Activated CD4-positive, alpha-beta T cell treated with anti-CD3 and anti-CD28 coated beads for 36 hours (primary cell): Measurements from ENCODE around the gene SOX30. TPM values are rescaled to one million over a fixed set of nuclear protein-coding genes. Genes with fewer than 3 reads are reported as not detected.

Experiments used
- ATAC-seq: fragments of 200-7000 bp; cut with Tn5 transposase; one replicate; pipeline ENCODE4 v1.10.0; 2021; ENCODE audit warnings: mild to moderate bottlenecking, moderate library complexity
- CTCF ChIA-PET: fragments of 350-600 bp; sonication (Branson Sonifier 250); formaldehyde crosslinking; loops from one replicate; lab custom pipeline; 2021; ENCODE audit warnings: antibody characterized with exemption; lab: Charles Lee
- POLR2A ChIA-PET: fragments of 350-600 bp; sonication (Branson Sonifier 250); formaldehyde crosslinking; loops from one replicate; lab custom pipeline; 2021; ENCODE audit warnings: antibody characterized with exemption, inconsistent platforms; lab: Charles Lee
- DNase-seq: peaks from one replicate; pipeline ENCODE4 v3.0.0-alpha.2; 2020
- H3K27ac Mint-ChIP-seq: one replicate; pipeline ENCODE4 v1.8.0; 2021; ENCODE audit warnings: mixed read lengths
- H3K27me3 Mint-ChIP-seq: one replicate; pipeline ENCODE4 v1.8.0; 2021; ENCODE audit warnings: mixed read lengths
- H3K36me3 Mint-ChIP-seq: one replicate; pipeline ENCODE4 v1.8.0; 2021; ENCODE audit warnings: low read depth, mixed read lengths
- H3K4me1 Mint-ChIP-seq: one replicate; pipeline ENCODE4 v1.8.0; 2021; ENCODE audit warnings: mixed read lengths
- H3K4me3 Mint-ChIP-seq: one replicate; pipeline ENCODE4 v1.8.0; 2021; ENCODE audit warnings: mild to moderate bottlenecking, moderate library complexity, mixed read lengths
- H3K9me3 Mint-ChIP-seq: one replicate; pipeline ENCODE4 v1.8.0; 2021; ENCODE audit warnings: low read depth, mixed read lengths
- intact Hi-C, 2 experiments: fragments of 100-400 bp; cut with DNase I in 1 of 2; cut with micrococcal nuclease in 1 of 2; formaldehyde crosslinking; loops; one replicate each; pipeline versions ENCODE4 v1.14.2 to v1.15.1; 2022 to 2024; cut with DNase I, micrococcal nuclease
- total RNA-seq, 2 experiments: library from RNA; stranded (reverse); gene quantifications; one replicate each; pipeline ENCODE4 v1.2.3, GENCODE V29; 2021

Gene SOX30
- total RNA-seq, 2 experiments from 2014 or later = 0.18 to 0.44 TPM

DNA sequence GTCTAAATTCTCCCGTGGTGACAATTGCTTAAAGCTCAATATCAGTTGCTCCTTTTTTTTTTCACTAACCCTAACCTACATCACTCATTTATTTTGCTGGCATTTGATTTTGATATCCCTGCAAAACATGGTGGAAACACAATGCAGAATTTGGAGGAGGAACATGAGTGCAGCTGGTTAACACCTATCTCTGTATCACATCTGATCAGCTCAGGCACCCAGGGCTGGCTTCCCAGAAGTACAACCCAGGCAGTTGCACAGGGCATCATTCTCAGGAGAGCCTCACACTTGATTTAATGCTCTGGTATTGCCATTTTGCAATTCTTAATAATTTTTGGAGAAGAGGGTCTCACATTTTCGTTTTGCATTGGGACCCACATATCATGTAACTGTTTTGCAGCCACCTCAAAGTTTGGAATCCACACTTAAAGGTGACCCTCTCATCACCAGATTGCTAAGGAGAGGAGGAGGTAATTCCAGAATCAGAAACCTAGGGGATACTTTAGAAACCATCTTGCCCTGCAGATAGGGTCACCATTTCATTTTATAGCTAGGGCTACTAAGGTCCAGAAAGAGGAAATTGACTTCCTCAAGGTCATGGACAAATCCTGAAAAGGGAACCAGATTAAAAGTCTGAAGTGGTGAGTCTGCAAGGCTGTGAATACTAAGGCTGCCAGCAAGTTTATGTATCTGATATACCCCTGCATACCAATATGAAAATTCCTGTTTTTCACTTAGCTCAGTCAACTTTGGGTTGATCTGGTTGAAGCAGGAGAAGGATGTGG lies 57.4 kb downstream of the SOX30 start:
- POLR2A ChIA-PET = interaction anchor here (0.6 to 1.1 kb wide), 2 partner anchors 13 to 335 kb away, joined by 5 to 7 read pairs; no protein-coding TSS in a partner anchor
- ATAC-seq = no peak
- peaks cover 14% of the 10 kb centered on the region for H3K36me3 Mint-ChIP-seq
- H3K4me3 Mint-ChIP-seq = peak overlapping the region; percentile 13
- CTCF ChIA-PET = interaction anchor here (0.7 to 1.3 kb wide), 5 partner anchors 9 to 244 kb away, joined by 3 to 7 read pairs (median 4); no protein-coding TSS in a partner anchor
- peak overlapping the region; percentile 79 for H3K27ac Mint-ChIP-seq
- H3K4me1 Mint-ChIP-seq = peaks cover 81% of the 10 kb centered on the region
- no peak for DNase-seq
- intact Hi-C loops = loop anchor here (1.0 to 10.0 kb wide), 6 partner anchors 12 to 773 kb away; partner anchors contain the start of gene THG1L (in 1 of the 2)
- H3K9me3 Mint-ChIP-seq = peaks cover 10% of the 10 kb centered on the region
- no peaks in the 10 kb centered on the region for H3K27me3 Mint-ChIP-seq

DNA sequence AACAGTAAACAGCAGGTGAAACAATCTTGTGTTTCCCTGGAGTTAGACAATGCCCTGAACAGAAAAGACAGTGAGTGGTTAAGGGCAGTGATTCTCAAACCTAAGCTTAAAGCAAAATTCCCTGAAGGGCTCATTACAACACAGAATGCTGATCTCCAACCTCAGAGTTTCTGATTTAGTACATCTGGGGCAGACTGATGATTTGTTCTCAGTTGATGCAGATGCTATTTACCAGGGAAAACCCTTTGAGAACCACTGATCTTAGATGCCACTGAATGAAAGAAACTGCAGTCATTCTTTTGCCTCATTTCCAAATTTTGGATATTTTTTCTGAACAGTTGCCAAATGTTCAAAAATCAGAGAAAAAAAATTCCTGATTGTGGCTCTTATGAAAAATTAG lies 58.0 kb downstream of the SOX30 start:
- DNase-seq = no peak
- Mint-ChIP-seq H3K9me3 (peaks cover 10% of the 10 kb centered on the region), H3K4me1 (peaks cover 77% of the 10 kb centered on the region), H3K4me3 (peak overlapping the region; percentile 13), H3K27me3 (no peaks in the 10 kb centered on the region), H3K27ac (peak overlapping the region; percentile 66), H3K36me3 (peaks cover 14% of the 10 kb centered on the region)
- intact Hi-C loops = loop anchor here (1.0 to 10.0 kb wide), 4 partner anchors 11 to 772 kb away; no protein-coding TSS in a partner anchor
- ChIA-PET POLR2A (interaction anchor here (0.6 to 1.1 kb wide), 2 partner anchors 13 to 335 kb away, joined by 5 to 7 read pairs; no protein-coding TSS in a partner anchor), CTCF (interaction anchor here (0.7 to 1.3 kb wide), 4 partner anchors 9 to 165 kb away, joined by 3 to 7 read pairs (median 5); no protein-coding TSS in a partner anchor)
- peak; percentile 46 for ATAC-seq

DNA sequence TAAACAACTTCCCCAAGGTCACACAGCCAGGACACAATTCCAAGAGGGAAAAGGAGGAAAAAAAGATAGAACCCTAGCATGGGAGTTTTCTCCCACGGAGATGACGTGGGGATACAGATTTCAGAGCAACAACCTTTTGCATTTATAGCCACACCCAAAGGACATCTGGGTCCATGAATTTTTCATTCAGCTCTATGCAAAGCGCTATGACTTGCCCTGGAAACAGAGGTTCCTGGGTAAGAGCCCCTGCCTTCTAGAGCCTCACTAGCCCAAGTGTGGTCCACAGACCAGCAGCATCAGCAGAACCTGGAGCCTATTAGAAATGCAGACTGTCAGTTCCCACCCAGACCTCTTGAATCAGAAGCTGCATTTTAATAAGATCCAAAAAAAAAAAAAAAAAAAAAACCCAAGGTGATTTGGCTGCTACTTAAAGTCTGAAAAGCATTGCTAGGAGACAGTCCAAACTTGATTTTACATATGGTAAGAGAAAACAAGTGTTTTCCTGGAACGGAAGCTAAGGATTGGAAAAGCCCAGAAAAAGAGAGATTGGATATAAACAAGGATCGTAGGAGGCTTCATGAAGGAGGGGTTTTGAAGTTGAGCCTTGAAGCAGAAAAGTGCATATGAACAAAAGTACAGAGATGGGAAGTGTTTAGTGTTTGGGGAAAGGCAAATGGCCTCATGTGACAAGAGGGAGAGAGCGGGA lies 59.0 kb downstream of the SOX30 start:
- POLR2A ChIA-PET = no interaction called here

DNA sequence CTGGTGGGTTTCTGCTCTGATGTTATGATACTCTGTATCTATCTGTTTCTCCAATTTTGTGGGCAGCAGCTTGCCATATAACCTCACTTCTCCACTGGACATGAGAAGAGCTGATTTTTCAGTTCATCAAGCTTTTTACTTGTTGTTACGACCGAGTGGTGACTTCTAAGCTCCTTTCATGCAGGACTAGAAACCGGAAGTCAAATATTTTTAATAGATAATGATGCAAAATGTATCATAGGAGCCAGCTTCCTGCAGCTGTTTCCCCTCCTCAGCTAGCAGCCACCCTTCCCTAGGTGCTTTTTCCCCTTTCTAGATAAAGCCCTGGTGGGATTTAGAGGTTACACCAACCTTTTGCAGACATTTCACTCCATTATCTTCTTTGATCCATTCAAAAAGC lies 59.6 kb downstream of the SOX30 start:
- ChIA-PET POLR2A (interaction anchor here (0.6 kb wide), 1 partner anchor 22 kb away, joined by 8 read pairs; no protein-coding TSS in a partner anchor), CTCF (interaction anchor here (0.5 to 1.2 kb wide), 2 partner anchors 53 to 659 kb away, joined by 3 to 5 read pairs; no protein-coding TSS in a partner anchor)
- Mint-ChIP-seq H3K36me3 (peaks cover 8% of the 10 kb centered on the region), H3K27ac (peak overlapping the region; percentile 64), H3K27me3 (no peaks in the 10 kb centered on the region), H3K4me3 (no peak overlapping the region), H3K4me1 (peaks cover 60% of the 10 kb centered on the region), H3K9me3 (peaks cover 5% of the 10 kb centered on the region)
- DNase-seq = no peak
- no peak for ATAC-seq
- intact Hi-C loops = loop anchor here (5.0 to 10.0 kb wide), 2 partner anchors 438 to 770 kb away; no protein-coding TSS in a partner anchor

More for the DNA sequence above, 59.0 kb downstream of the SOX30 start:
- Mint-ChIP-seq H3K27ac (peak overlapping the region; percentile 22), H3K4me3 (no peak overlapping the region), H3K27me3 (no peaks in the 10 kb centered on the region), H3K9me3 (peaks cover 8% of the 10 kb centered on the region), H3K36me3 (peaks cover 9% of the 10 kb centered on the region), H3K4me1 (peaks cover 66% of the 10 kb centered on the region)
- intact Hi-C loops = loop anchor here (5.0 to 10.0 kb wide), 2 partner anchors 438 to 771 kb away; no protein-coding TSS in a partner anchor
- CTCF ChIA-PET = interaction anchor here (0.5 to 0.8 kb wide), 2 partner anchors 166 to 660 kb away, joined by 3 read pairs; no protein-coding TSS in a partner anchor
- no peak for ATAC-seq
- no peak for DNase-seq

DNA sequence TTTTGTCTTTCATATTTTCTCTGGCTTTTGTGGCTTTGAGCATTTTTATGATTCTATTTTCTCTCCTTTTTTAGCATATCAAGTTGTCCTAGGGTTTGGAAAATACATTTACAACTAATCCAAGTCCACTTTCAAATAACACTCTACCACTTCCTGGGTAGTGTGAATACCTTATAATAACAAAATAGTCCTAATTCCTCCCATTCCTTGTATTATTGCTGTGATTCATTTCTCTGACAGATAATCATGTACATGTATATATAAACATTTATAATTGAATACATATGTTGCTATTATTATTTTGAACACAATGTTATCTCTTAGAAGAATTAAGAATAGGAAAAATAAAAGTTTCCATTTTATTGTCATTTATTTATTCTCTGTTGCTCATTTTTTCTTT lies 61.8 kb downstream of the SOX30 start:
- H3K9me3 Mint-ChIP-seq = peaks cover 5% of the 10 kb centered on the region
- intact Hi-C loops = loop anchor here (5.0 to 10.0 kb wide), 2 partner anchors 436 to 768 kb away; no protein-coding TSS in a partner anchor
- H3K4me1 Mint-ChIP-seq = peaks cover 39% of the 10 kb centered on the region
- ChIA-PET POLR2A (no interaction called here), CTCF (no interaction called here)
- no peaks in the 10 kb centered on the region for H3K27me3 Mint-ChIP-seq
- no peak overlapping the region for H3K4me3 Mint-ChIP-seq
- no peak for ATAC-seq
- H3K36me3 Mint-ChIP-seq = peaks cover 5% of the 10 kb centered on the region
- DNase-seq = no peak
- no peak overlapping the region for H3K27ac Mint-ChIP-seq

DNA sequence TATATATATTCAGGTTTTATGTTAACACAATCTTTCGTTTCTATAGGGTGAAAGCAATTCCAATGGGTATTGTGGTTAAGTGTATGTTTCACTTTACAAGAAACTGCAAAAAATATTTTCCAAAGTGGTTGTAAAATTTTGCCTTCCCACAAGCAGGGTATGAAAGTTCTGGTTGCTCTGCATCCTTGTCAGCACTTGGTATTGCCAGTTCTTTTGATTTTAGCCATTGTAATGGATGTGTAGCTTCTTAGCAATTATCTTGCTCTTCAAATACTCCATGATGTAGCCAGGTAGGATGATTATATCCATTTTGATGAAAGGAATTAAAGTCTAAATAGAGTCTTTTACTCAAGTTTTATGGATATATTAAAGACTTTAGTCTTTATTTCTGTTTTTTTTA lies 67.6 kb downstream of the SOX30 start:
- ATAC-seq = no peak
- H3K27me3 Mint-ChIP-seq = no peaks in the 10 kb centered on the region
- H3K4me1 Mint-ChIP-seq = peaks cover 30% of the 10 kb centered on the region
- H3K27ac Mint-ChIP-seq = no peak overlapping the region
- ChIA-PET CTCF (interaction anchor here (1.2 to 1.7 kb wide), 3 partner anchors 10 to 14 kb away, joined by 3 to 7 read pairs (median 4); no protein-coding TSS in a partner anchor), POLR2A (no interaction called here)
- peaks cover 8% of the 10 kb centered on the region for H3K9me3 Mint-ChIP-seq
- H3K36me3 Mint-ChIP-seq = no peaks in the 10 kb centered on the region
- intact Hi-C loops = no loop called here
- DNase-seq = no peak
- no peak overlapping the region for H3K4me3 Mint-ChIP-seq

DNA sequence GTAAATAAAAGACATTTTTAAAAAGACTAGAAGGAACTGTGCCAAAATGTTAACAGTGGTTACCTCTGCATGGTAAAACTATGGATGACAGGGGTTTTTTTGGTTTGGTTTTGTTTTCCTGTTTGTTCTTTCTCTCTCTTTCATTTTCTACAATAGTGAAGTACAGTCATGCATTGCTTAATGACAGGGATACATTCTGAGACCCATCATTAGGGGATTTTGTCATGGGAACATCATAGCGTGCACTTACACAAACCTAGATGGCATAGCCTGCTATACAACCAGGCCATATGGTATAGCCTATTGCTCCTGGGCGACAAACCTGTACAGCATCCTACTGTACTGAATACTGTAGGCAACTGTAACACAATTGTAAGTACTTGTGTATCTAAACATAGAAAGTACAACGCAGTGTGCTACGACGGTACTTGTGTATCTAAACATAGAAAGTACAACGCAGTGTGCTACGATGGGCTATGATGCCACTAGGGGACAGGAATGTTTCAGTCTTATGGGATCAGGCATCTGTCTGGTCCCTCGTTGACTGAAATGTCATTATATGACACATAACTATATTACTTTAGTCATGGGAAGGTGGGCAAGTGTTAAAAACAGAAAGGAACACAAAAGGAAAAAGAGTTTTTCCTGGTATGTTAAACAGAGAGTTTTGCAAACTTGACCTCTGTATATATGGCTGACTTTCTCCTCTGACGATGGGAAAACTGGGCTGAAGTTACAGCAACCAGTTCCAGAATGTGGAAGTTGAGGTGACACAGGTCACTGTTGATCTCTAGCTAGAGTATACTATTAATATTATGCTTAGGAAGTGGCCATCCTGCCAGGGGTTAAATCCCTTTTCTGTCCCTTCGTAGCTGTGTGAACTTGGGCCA lies 69.3 kb downstream of the SOX30 start:
- ChIA-PET CTCF (interaction anchor here (1.0 to 1.7 kb wide), 4 partner anchors 10 to 14 kb away, joined by 3 to 7 read pairs (median 3); no protein-coding TSS in a partner anchor), POLR2A (interaction anchor here (0.6 kb wide), 1 partner anchor 37 kb away, joined by 4 read pairs; no protein-coding TSS in a partner anchor)
- Mint-ChIP-seq H3K27me3 (no peaks in the 10 kb centered on the region), H3K9me3 (peaks cover 8% of the 10 kb centered on the region), H3K4me1 (peaks cover 43% of the 10 kb centered on the region), H3K27ac (peak overlapping the region; percentile 73), H3K4me3 (no peak overlapping the region), H3K36me3 (no peaks in the 10 kb centered on the region)
- peak; percentile 89 for ATAC-seq
- intact Hi-C loops = loop anchor here (1.0 to 2.0 kb wide), 3 partner anchors 11 to 20 kb away; no protein-coding TSS in a partner anchor
- peak; percentile 31 for DNase-seq

DNA sequence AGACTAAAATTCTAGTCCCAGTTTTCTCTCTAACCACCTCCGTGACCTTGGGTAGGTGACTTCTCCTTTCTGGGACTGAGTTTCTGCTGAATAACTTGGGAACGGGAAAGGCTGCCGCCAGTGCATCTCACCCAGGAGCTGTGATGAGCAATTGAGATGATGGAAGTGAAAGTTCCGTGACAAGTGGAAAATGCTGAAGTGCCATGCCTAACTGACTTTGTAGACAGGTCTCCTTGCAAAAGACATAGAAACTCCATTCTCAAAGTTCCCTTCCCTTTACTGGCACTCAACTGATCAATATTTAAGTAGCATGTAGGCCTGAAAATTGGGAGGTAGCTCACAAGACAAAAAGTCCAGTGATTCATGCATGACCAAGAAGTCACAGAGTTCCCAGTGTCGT lies 70.3 kb downstream of the SOX30 start:
- intact Hi-C loops = loop anchor here in 1 of 2 experiments (1.0 to 2.0 kb wide), 2 partner anchors 15 to 21 kb away; no protein-coding TSS in a partner anchor
- POLR2A ChIA-PET = interaction anchor here (0.6 to 0.7 kb wide), 3 partner anchors 15 to 105 kb away, joined by 3 to 5 read pairs (median 4); no protein-coding TSS in a partner anchor
- H3K4me3 Mint-ChIP-seq = no peak overlapping the region
- H3K4me1 Mint-ChIP-seq = peaks cover 46% of the 10 kb centered on the region
- ATAC-seq (no peak), DNase-seq (peak; percentile 56)
- peaks cover 8% of the 10 kb centered on the region for H3K9me3 Mint-ChIP-seq
- H3K27me3 Mint-ChIP-seq = no peaks in the 10 kb centered on the region
- no peaks in the 10 kb centered on the region for H3K36me3 Mint-ChIP-seq
- CTCF ChIA-PET = interaction anchor here (1.0 to 1.1 kb wide), 2 partner anchors 9 to 14 kb away, joined by 3 read pairs; no protein-coding TSS in a partner anchor
- peak overlapping the region; percentile 81 for H3K27ac Mint-ChIP-seq

DNA sequence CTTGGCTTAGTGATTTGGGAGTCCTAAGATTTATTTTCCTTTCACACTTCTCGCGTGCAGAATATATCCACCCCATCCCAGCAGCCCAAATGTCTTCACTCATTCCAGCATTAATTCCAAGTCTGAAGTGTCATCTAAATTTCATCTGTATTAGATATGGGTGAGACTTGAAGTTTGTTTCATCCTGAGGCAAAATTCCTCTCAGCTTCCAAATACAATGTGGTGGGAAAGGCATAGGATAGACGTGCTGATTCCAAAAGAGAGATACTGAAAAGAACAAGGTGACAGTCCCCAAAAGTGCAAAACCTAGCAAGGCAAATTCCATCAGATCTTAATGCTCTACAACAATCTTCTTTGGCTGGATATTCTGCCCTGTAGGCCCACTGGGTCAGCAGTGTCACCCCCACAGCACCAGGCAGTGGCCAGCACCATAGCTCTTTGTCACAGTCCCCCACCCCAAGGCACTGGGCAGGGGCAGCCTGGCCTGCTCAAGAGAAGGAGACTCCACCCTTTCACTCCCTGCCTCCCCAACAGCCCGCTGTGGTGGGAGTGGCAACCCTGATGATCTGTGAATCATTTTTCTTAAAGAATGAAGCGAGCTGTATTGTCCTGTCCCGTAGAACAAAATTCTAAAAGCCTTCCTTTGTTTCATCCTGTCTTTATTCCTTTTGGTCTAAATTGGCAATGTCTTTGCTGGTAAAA lies 74.0 kb downstream of the SOX30 start:
- Mint-ChIP-seq H3K27ac (no peak overlapping the region), H3K9me3 (no peaks in the 10 kb centered on the region), H3K4me3 (no peak overlapping the region), H3K4me1 (peaks cover 43% of the 10 kb centered on the region), H3K36me3 (peaks cover 17% of the 10 kb centered on the region), H3K27me3 (peaks cover 4% of the 10 kb centered on the region)
- DNase-seq (no peak), ATAC-seq (no peak)
- intact Hi-C loops = no loop called here
- POLR2A ChIA-PET = no interaction called here
- CTCF ChIA-PET = interaction anchor here (1.1 to 1.5 kb wide), 2 partner anchors 18 to 165 kb away, joined by 3 to 5 read pairs; partner anchors contain the start of gene LSM11
